Measurements from ENCODE around the gene PER3.

PER3 gene

GRCh38 chr1:7838714-7839113 lies 54.6 kb downstream of the PER3 start:
- Histone ChIP-seq H3K36me3 (ENCODE audit: control insufficient read depth, insufficient read depth, low read length) (peaks cover 23% of the 10 kb centered on the region), H3K4me1 (ENCODE audit: control insufficient read depth, insufficient read depth, low read length) (no peaks in the 10 kb centered on the region), H3K27me3 (ENCODE audit: control insufficient read depth, insufficient read depth, low read length) (no peaks in the 10 kb centered on the region), H3K4me3 (ENCODE audit: low read depth, low read length) (no peak overlapping the region), H3K9ac (ENCODE audit: low read length) (no peak overlapping the region), H3K9me3 (ENCODE audit: control insufficient read depth, insufficient read depth, low read depth, low read length) (peaks cover 21% of the 10 kb centered on the region), H3K27ac (ENCODE audit: low read depth, low read length) (no peak overlapping the region)

GRCh38 chr1:7839526-7839925 lies 55.4 kb downstream of the PER3 start:
- H3K9me3 ChIP-seq (ENCODE audit: control insufficient read depth, insufficient read depth, low read depth, low read length): peaks cover 21% of the 10 kb centered on the region

GRCh38 chr1:7842517-7842916 lies 58.4 kb downstream of the PER3 start:
- Histone ChIP-seq H3K4me1 (ENCODE audit: control insufficient read depth, insufficient read depth, low read length) (no peaks in the 10 kb centered on the region), H3K27me3 (ENCODE audit: control insufficient read depth, insufficient read depth, low read length) (no peaks in the 10 kb centered on the region), H3K4me3 (ENCODE audit: low read depth, low read length) (no peak overlapping the region), H3K9ac (ENCODE audit: low read length) (no peak overlapping the region), H3K36me3 (ENCODE audit: control insufficient read depth, insufficient read depth, low read length) (peaks cover 16% of the 10 kb centered on the region), H3K27ac (ENCODE audit: low read depth, low read length) (no peak overlapping the region), H3K9me3 (ENCODE audit: control insufficient read depth, insufficient read depth, low read depth, low read length) (peaks cover 19% of the 10 kb centered on the region)

More at GRCh38 chr1:7839526-7839925, 55.4 kb downstream of the PER3 start:
- Histone ChIP-seq H3K36me3 (ENCODE audit: control insufficient read depth, insufficient read depth, low read length) (peaks cover 23% of the 10 kb centered on the region), H3K27ac (ENCODE audit: low read depth, low read length) (no peak overlapping the region), H3K4me1 (ENCODE audit: control insufficient read depth, insufficient read depth, low read length) (no peaks in the 10 kb centered on the region), H3K9ac (ENCODE audit: low read length) (no peak overlapping the region), H3K27me3 (ENCODE audit: control insufficient read depth, insufficient read depth, low read length) (no peaks in the 10 kb centered on the region), H3K4me3 (ENCODE audit: low read depth, low read length) (no peak overlapping the region)

GRCh38 chr1:7845761-7846160 lies 61.7 kb downstream of the PER3 start:
- no peak overlapping the region for H3K9ac ChIP-seq (ENCODE audit: low read length)
- no peak overlapping the region for H3K27ac ChIP-seq (ENCODE audit: low read depth, low read length)
- no peak overlapping the region for H3K4me3 ChIP-seq (ENCODE audit: low read depth, low read length)
- H3K9me3 ChIP-seq (ENCODE audit: control insufficient read depth, insufficient read depth, low read depth, low read length): no peaks in the 10 kb centered on the region
- no peaks in the 10 kb centered on the region for H3K27me3 ChIP-seq (ENCODE audit: control insufficient read depth, insufficient read depth, low read length)
- H3K36me3 ChIP-seq (ENCODE audit: control insufficient read depth, insufficient read depth, low read length): peaks cover 2% of the 10 kb centered on the region; the same call in 1 of the 2 replicates
- no peaks in the 10 kb centered on the region for H3K4me1 ChIP-seq (ENCODE audit: control insufficient read depth, insufficient read depth, low read length)

- H3K9ac ChIP-seq (ENCODE audit: low read length): no peak overlapping the region
- H3K4me1 ChIP-seq (ENCODE audit: control insufficient read depth, insufficient read depth, low read length): no peaks in the 10 kb centered on the region
- H3K9me3 ChIP-seq (ENCODE audit: control insufficient read depth, insufficient read depth, low read depth, low read length): no peaks in the 10 kb centered on the region
- no peaks in the 10 kb centered on the region for H3K27me3 ChIP-seq (ENCODE audit: control insufficient read depth, insufficient read depth, low read length)
- H3K4me3 ChIP-seq (ENCODE audit: low read depth, low read length): no peak overlapping the region
- no peak overlapping the region for H3K27ac ChIP-seq (ENCODE audit: low read depth, low read length)
- H3K36me3 ChIP-seq (ENCODE audit: control insufficient read depth, insufficient read depth, low read length): peaks cover 2% of the 10 kb centered on the region; the same call in 1 of the 2 replicates
Observed at GRCh38 chr1:7846656-7847055, 62.6 kb downstream of the PER3 start.

GRCh38 chr1:7847599-7847998 lies 63.5 kb downstream of the PER3 start:
- Histone ChIP-seq H3K4me3 (ENCODE audit: low read depth, low read length) (no peak overlapping the region), H3K36me3 (ENCODE audit: control insufficient read depth, insufficient read depth, low read length) (0 out of 2 replicates have a peak, but pooled peaks cover 2% of the 10 kb centered on the region), H3K9ac (ENCODE audit: low read length) (no peak overlapping the region), H3K27ac (ENCODE audit: low read depth, low read length) (no peak overlapping the region), H3K9me3 (ENCODE audit: control insufficient read depth, insufficient read depth, low read depth, low read length) (no peaks in the 10 kb centered on the region), H3K27me3 (ENCODE audit: control insufficient read depth, insufficient read depth, low read length) (no peaks in the 10 kb centered on the region), H3K4me1 (ENCODE audit: control insufficient read depth, insufficient read depth, low read length) (no peaks in the 10 kb centered on the region)

GRCh38 chr1:7850786-7851185 lies 66.7 kb downstream of the PER3 start:
- Histone ChIP-seq H3K36me3 (ENCODE audit: control insufficient read depth, insufficient read depth, low read length) (no peaks in the 10 kb centered on the region), H3K9ac (ENCODE audit: low read length) (no peak overlapping the region), H3K27ac (ENCODE audit: low read depth, low read length) (no peak overlapping the region), H3K4me1 (ENCODE audit: control insufficient read depth, insufficient read depth, low read length) (peaks cover 6% of the 10 kb centered on the region), H3K9me3 (ENCODE audit: control insufficient read depth, insufficient read depth, low read depth, low read length) (no peaks in the 10 kb centered on the region), H3K27me3 (ENCODE audit: control insufficient read depth, insufficient read depth, low read length) (no peaks in the 10 kb centered on the region), H3K4me3 (ENCODE audit: low read depth, low read length) (no peak overlapping the region)

- H3K36me3 ChIP-seq (ENCODE audit: control insufficient read depth, insufficient read depth, low read length): no peaks in the 10 kb centered on the region
- no peak within 1 kb of the TSS for H3K4me3 ChIP-seq (ENCODE audit: low read depth, low read length)
- no peaks in the 10 kb centered on the region for H3K9me3 ChIP-seq (ENCODE audit: control insufficient read depth, insufficient read depth, low read depth, low read length)
- no peak within 1 kb of the TSS for H3K27ac ChIP-seq (ENCODE audit: low read depth, low read length)
- H3K9ac ChIP-seq (ENCODE audit: low read length): no peak within 1 kb of the TSS
- peaks cover 6% of the 10 kb centered on the region for H3K4me1 ChIP-seq (ENCODE audit: control insufficient read depth, insufficient read depth, low read length)
- no peaks in the 10 kb centered on the region for H3K27me3 ChIP-seq (ENCODE audit: control insufficient read depth, insufficient read depth, low read length)
Observed at GRCh38 chr1:7852804-7853683, 69.0 kb downstream of the PER3 start, which contains the start of gene UTS2. Gene UTS2, minus strand, starts transcription at chr1:7853065. Its CDS starts 62 bp downstream, at chr1:7853003.

GRCh38 chr1:7853684-7854026 lies 69.6 kb downstream of the PER3 start:
- Histone ChIP-seq H3K9me3 (ENCODE audit: control insufficient read depth, insufficient read depth, low read depth, low read length) (no peaks in the 10 kb centered on the region), H3K27me3 (ENCODE audit: control insufficient read depth, insufficient read depth, low read length) (no peaks in the 10 kb centered on the region), H3K27ac (ENCODE audit: low read depth, low read length) (no peak overlapping the region), H3K9ac (ENCODE audit: low read length) (no peak overlapping the region), H3K4me3 (ENCODE audit: low read depth, low read length) (no peak overlapping the region), H3K36me3 (ENCODE audit: control insufficient read depth, insufficient read depth, low read length) (no peaks in the 10 kb centered on the region), H3K4me1 (ENCODE audit: control insufficient read depth, insufficient read depth, low read length) (peaks cover 6% of the 10 kb centered on the region)

GRCh38 chr1:7856345-7856744 lies 72.3 kb downstream of the PER3 start:
- Histone ChIP-seq H3K9me3 (ENCODE audit: control insufficient read depth, insufficient read depth, low read depth, low read length) (no peaks in the 10 kb centered on the region), H3K4me1 (ENCODE audit: control insufficient read depth, insufficient read depth, low read length) (peaks cover 6% of the 10 kb centered on the region), H3K27me3 (ENCODE audit: control insufficient read depth, insufficient read depth, low read length) (no peaks in the 10 kb centered on the region), H3K36me3 (ENCODE audit: control insufficient read depth, insufficient read depth, low read length) (no peaks in the 10 kb centered on the region), H3K4me3 (ENCODE audit: low read depth, low read length) (no peak overlapping the region), H3K9ac (ENCODE audit: low read length) (no peak overlapping the region), H3K27ac (ENCODE audit: low read depth, low read length) (no peak overlapping the region)

- Histone ChIP-seq H3K9me3 (ENCODE audit: control insufficient read depth, insufficient read depth, low read depth, low read length) (no peaks in the 10 kb centered on the region), H3K36me3 (ENCODE audit: control insufficient read depth, insufficient read depth, low read length) (no peaks in the 10 kb centered on the region), H3K27ac (ENCODE audit: low read depth, low read length) (no peak overlapping the region), H3K27me3 (ENCODE audit: control insufficient read depth, insufficient read depth, low read length) (no peaks in the 10 kb centered on the region), H3K4me1 (ENCODE audit: control insufficient read depth, insufficient read depth, low read length) (peaks cover 6% of the 10 kb centered on the region), H3K9ac (ENCODE audit: low read length) (no peak overlapping the region), H3K4me3 (ENCODE audit: low read depth, low read length) (no peak overlapping the region)
Observed at GRCh38 chr1:7857000-7857399, 72.9 kb downstream of the PER3 start.

Data from HUES6 (cell line).